Central memory CD4-positive, alpha-beta T cell (primary cell): ENCODE data around the gene SHISA9.
"Not testable (repeated sequence)": the region's sequence is repeated elsewhere in the genome, so short reads cannot be mapped to it uniquely, and the experiment has no call there.

Source experiments
- DNase-seq: peaks from one replicate; pipeline ENCODE4 v3.0.0; 2022

Gene SHISA9

DNA sequence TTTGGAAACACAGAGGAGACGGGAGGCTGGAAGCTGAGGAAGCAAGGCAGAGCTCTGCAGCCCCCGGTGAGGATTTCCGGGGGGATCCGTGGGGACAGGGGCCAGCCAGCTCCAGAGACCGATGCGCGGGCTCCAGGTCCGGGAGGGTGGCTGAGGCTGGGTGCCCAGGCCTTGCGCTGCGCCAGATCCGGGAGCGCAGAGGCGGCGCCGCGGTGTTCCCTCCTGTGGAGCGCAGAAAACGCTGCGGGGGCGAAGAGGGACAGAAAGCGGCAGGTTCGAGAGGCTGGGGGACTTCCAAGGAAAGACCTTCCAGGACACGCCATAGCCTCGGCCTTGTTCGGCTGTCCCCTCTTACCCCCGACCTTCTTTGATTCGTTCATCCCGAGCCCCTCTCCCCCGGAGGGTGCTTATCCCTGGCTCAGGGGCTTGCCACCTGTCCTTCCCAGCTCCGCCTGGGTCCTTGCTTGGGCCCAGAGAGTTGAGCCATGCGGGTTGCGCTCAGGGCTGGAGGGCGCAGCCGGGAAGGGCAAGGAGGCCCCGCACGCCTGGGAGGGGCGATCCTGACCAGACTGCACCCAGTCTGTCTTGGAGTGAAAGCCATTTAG lies 697 bp upstream of the SHISA9 start:
- no peak for DNase-seq

DNA sequence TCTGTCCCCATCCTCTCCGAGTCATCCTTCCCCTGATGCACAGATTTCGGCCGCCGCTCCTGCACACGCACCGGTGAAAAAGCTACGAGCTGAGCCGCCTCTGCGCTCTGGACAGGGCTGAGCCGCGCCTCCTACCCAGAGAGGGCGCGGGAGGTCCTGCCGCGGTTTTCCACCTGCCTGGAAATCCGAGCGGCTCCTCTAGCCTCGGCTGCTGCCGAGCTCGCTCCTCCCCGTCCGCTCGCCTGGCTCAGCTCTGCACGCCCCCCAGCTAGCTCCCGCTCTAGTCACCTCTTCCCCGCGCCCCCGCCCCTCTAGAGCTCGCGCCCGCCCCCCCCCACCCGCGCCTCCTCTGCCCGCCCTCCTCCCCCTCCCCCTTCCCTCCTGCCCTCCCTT lies 198 bp upstream of the SHISA9 start:
- no peak for DNase-seq

GRCh38 chr16:12902511-12903372 lies 1.3 kb downstream of the SHISA9 start:
- DNase-seq = no peak

- DNase-seq = no peak
Measured at GRCh38 chr16:12903407-12904328, 2.3 kb downstream of the SHISA9 start.

GRCh38 chr16:12904329-12904671 lies 2.9 kb downstream of the SHISA9 start:
- DNase-seq = no peak

- DNase-seq = no peak
Measured at GRCh38 chr16:12906271-12906670, 4.9 kb downstream of the SHISA9 start.

DNA sequence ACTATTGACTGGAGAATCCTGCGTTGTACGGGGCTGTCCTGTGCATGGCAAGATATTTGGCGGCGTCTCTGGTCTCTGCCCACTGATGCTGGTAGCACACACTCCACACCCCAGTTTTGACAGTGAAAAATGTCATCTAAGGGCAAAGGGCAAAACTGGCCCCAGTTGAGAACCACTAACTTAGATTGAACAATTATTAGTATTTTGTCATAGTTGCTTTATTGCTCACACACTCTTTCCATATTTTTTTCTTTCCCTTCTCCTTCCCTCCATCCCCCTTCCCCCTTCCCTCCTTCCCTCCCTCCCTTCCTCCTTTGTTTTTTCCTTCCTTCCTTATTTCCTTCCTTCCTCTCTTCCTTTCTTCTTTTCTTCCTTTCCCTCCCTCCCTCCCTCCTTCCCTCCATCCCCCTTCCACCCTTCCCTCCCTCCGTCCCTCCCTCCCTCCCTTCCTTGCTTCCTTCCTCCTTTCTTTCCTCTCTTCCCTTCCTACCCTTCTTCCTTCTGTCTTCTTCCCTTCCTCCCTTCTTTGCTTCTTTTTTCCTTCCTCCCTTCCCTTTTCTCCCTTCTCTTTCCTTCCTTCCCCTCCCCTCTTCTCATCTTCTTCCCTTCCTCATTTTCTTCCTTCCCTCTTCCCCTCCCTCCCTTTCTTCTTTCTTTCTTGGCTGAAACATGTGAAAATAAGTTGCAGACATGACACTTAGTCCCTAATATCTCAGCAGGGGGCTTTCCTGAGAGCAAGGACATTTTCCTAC lies 5.5 kb downstream of the SHISA9 start:
- no peak for DNase-seq

- DNase-seq = no peak
Measured at GRCh38 chr16:12907670-12908233, 6.4 kb downstream of the SHISA9 start.

DNA sequence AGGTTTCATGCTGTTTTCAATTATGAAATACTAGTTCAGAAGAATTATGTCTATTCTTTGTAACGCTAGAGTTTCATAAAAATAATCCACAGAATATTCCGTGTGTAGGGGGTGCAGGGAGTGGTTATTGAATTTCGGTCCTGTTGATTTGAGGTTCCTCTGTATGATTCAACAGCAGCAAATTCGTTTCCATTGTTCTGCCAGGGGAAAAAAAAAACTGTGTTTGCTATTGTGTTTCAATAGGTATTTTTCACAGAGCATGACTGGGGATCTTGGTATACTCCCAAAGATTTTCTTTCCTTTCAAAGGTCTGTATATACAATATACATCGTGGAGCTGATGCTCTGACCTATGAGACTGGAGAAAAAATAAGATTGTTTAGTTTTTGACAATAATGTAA lies 15.8 kb downstream of the SHISA9 start:
- DNase-seq = no peak

GRCh38 chr16:12917653-12918052 lies 16.3 kb downstream of the SHISA9 start:
- no peak for DNase-seq

DNA sequence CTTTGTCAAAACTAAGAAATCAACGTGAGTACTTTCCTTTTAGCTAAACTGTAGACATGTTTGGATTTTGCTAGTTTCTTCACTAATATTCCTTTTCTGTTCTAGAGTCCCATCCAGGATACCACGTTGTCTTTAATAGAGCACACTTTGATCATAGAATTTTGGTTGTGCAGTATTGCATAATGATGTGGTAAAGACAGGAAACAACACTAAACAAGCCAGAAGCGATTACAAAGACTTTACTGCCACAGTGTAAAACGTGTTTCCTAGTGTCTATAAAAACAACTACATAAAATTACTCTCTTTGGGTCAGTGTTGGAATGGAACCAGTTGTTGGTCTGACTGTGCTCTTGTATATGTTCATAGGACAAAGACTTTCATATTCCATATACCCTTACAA lies 19.3 kb downstream of the SHISA9 start:
- no peak for DNase-seq

DNA sequence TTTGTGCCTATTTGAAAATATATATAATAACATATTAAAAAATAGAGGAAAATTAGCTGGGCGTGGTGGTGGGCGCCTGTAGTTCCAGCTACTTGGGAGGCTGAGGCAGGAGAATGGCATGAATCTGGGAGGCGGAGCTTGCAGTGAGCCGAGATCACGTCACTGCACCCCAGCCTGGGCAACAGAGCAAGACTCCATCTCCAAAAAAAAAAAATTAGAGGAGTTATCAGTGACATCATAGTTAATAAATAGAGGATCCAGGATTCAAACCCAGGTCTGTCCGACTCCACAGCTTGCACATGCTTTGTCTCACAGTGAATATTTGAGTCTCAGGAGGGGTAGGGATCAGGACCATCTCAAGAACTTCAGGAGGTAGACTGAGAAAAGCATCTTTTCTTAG lies 22.2 kb downstream of the SHISA9 start:
- not testable (repeated sequence) for DNase-seq

DNA sequence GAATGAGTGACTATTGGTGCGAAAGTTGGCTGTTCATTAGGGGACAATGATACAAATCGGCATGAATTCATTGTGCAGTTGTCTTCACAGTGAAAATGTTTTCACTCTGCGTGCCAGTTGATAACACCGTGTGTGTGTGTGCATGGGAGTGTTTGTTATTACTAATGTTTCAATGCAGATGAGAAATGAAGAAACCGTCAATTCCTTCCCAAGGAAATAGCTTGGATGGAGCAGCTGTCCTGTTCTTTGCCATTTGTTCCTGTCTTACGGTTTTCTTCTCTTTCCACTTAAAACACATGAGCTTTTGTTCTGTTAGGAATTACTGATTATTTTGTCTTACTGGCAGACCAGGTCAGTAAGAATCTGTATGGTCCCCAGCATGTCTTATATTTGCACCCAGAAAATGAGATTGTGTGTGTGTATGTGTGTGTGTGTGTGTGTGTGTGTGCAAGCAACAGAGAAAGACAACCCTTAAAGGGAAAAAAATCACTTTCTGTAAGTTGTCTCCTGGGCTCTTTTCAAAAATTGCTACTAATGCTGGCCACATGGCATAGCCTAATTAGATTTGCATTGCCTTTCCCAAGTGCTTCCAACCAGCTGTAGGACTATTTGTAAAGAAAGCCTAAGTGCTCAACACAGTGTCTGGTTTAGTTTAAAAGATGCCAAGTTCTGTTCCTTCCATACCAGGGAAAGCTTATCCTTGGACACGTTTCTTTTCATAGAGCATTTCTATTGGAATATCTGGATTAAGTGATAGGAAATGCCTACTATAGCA lies 23.8 kb downstream of the SHISA9 start:
- no peak for DNase-seq

DNA sequence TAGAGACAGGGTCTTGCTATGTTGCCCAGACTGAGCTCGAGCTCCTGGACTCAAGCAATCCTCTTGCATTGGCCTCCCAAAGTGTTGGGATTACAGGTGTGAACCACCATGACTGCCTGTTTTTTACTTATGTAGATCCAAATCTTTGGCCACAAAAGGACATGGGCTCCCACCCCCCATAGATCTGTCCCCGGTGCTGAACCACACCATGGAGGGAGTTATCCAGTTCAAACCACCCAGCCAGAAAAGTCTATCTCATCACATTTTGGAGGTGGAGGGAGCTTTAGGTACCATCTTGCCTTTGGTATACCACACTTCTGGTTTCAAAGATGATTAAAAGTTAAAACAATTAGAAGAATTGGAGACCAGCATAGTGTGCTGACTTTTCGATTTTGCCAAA lies 26.2 kb downstream of the SHISA9 start:
- DNase-seq = no peak

DNA sequence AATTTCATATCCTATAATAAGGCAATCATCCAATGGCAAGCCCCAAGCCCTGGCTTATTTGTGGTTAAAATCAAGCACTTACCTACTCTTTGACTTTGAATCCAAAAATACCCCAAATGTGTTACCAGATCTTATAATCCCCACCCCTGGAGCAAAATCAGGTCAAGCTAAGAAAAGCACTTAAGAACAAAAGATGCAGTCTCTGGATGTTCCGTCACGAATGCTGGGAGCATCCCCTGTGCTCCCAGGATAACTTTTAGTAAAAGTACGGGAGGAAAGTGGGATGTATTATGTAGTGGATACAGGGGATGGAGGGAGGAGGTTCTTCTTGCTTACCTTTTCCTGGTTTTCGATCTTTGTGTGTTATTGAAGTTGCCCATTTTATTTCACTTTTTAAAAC lies 29.5 kb downstream of the SHISA9 start:
- DNase-seq = no peak

GRCh38 chr16:12936391-12936790 lies 35.0 kb downstream of the SHISA9 start:
- DNase-seq = no peak

- DNase-seq = no peak
Measured at GRCh38 chr16:12941896-12942295, 40.5 kb downstream of the SHISA9 start.

DNA sequence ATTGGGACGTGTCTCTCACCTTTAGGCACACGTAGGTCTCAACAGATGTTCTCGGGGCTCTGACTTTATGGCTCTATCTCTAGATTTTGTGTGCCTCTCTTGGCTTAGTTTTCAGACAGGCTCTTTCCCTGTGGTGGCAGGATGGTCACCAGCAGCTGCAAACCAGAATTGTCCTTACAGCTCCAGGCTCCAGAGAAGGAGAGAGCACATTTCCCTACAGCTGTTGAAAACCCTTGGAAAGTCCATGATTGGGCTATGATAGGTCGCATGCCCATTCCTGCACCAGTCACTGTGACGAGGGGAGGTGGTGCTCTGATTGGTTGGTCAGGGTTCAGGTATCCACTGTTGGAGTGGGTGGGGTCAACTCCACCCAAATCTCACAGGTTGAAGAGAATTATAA lies 41.5 kb downstream of the SHISA9 start:
- DNase-seq = no peak

DNA sequence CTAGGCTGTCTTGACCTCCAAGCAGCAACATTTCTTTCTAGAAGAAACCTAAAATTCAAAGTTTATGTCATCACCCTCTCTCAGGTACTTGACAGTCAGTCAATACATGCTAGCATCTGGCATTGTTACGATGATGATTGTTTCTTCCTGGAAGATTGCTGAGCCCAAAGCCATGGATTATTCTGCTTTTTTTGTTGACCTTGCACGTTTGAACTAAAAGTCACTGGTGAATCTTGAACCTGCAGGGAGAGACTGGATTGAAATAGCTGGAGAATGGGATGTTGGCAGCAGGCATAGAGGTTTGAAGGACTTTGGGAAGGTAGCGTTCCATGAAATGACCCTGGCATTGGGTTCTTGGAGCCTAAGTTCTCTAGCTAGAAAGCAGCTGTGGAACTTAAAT lies 42.9 kb downstream of the SHISA9 start:
- DNase-seq = no peak

- no peak for DNase-seq
Measured at GRCh38 chr16:12951392-12951791, 50.0 kb downstream of the SHISA9 start.

- no peak for DNase-seq
Measured at GRCh38 chr16:12951976-12952375, 50.6 kb downstream of the SHISA9 start.

DNA sequence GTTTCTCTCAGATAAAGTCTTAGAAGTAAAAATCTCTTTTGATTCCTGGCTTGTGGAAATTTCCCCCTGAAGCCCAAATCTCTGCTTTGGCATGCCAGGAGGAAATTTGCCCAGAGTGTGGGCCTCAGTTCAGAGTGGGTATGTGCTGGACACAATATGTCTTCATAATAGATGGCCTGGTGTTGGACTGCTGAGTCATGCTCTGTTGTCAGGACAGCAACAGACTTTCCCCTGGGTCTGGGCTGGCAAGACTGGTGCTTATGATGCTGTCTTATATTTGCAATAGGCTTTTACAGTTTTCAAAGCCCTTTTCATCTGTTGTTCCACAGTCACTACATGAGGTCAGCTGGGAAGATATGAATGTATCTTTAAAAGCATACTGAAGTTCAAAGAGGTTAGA lies 57.0 kb downstream of the SHISA9 start:
- DNase-seq = no peak
